IPS-NIHi7 (cell line): ENCODE measurements around the gene ALPI.
"Not testable (repeated sequence)": the region's sequence is repeated elsewhere in the genome, so short reads cannot be mapped to it uniquely, and the experiment has no call there.

ENCODE experiments used
- DNase-seq: peaks from one replicate; pipeline ENCODE4 v3.0.0; 2012; ENCODE audit warnings: mixed read lengths; ENCODE audit errors: extremely low spot score

The ALPI gene

GRCh38 chr2:232420463-232421188 is 35.3 kb upstream of the ALPI start:
- peak; percentile 60 for DNase-seq

- peak; percentile 31 for DNase-seq
Measured at GRCh38 chr2:232421189-232421785, 34.7 kb upstream of the ALPI start.

- DNase-seq: peak; percentile 3
Measured at GRCh38 chr2:232422051-232422450, 33.9 kb upstream of the ALPI start.

- not testable (repeated sequence) for DNase-seq
Measured at GRCh38 chr2:232422996-232423395, 33.0 kb upstream of the ALPI start.

- not testable (repeated sequence) for DNase-seq
Measured at GRCh38 chr2:232423407-232423806, 32.5 kb upstream of the ALPI start.

- no peak for DNase-seq
Measured at GRCh38 chr2:232431705-232432590, 24.0 kb upstream of the ALPI start.

- no peak for DNase-seq
Measured at GRCh38 chr2:232432598-232433184, 23.3 kb upstream of the ALPI start.

GRCh38 chr2:232433622-232434021 is 22.3 kb upstream of the ALPI start:
- DNase-seq: not testable (repeated sequence)

- DNase-seq: no peak
Measured at GRCh38 chr2:232434091-232434490, 21.9 kb upstream of the ALPI start.

GRCh38 chr2:232434563-232435374 is 21.2 kb upstream of the ALPI start:
- no peak for DNase-seq

- DNase-seq: no peak
Measured at GRCh38 chr2:232435375-232435648, 20.6 kb upstream of the ALPI start.

GRCh38 chr2:232435805-232436204 is 20.1 kb upstream of the ALPI start:
- no peak for DNase-seq

GRCh38 chr2:232436381-232437194 is 19.4 kb upstream of the ALPI start:
- DNase-seq: no peak

- DNase-seq: no peak
Measured at GRCh38 chr2:232437195-232437571, 18.8 kb upstream of the ALPI start.

- no peak for DNase-seq
Measured at GRCh38 chr2:232438091-232438490, 17.9 kb upstream of the ALPI start.

GRCh38 chr2:232438951-232439757 is 16.8 kb upstream of the ALPI start:
- DNase-seq: no peak

GRCh38 chr2:232439758-232440135 is 16.2 kb upstream of the ALPI start:
- no peak for DNase-seq

GRCh38 chr2:232440220-232441018 is 15.5 kb upstream of the ALPI start:
- peak; percentile 88 for DNase-seq

- no peak for DNase-seq
Measured at GRCh38 chr2:232441147-232441651, 14.8 kb upstream of the ALPI start.
